ENCODE measurements around the gene ADAM10.
"Not testable (repeated sequence)": the region's sequence is repeated elsewhere in the genome, so short reads cannot be mapped to it uniquely, and the experiment has no call there.

ADAM10 gene

DNA sequence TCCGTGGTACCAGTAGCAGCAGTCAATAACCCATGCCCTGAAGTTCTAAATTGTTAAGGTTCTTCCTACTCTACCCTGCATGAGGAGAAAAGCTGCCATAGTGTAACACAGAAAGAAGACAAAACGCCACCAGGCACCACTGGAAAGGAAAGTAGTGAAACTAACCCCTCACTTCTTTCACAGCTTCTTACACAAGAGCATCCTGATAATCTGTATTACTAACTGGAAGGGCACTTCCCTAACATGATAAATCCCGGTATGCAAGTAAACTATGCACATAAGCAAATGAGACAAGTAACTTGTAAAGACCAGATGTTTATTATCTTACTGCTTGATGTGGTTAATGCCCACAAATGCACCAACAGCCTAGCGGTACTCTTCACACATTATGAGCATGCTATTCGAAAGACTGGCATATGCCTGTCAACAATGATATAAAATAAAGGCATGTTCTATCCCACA is 141.3 kb downstream of the ADAM10 start:
- peak; percentile 84 for DNase-seq (ENCODE audit: low read depth)

DNA sequence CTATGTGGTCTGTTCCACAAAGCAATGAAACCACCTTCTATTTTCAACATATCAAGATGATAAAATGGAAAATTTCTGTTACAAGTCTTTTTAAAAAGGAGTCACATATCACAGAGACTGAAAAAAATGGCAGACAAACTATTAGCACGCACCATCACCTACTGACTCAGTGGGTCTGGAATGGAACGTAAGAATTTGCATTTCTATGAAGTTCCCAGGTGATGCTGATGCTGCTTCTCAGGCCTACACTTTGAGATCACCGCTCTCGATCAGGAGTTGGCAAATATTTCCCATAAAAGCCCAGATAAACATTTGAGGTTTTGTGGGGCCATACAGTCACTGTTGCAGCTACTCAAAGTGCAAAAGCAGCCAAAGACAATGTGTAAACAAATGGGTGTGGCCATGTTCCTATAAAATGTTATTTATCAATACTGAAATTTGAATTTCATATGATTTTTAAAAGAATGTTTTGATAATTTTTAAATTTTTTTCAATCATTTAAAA is 142.9 kb downstream of the ADAM10 start:
- no peak for DNase-seq (ENCODE audit: low read depth)

DNA sequence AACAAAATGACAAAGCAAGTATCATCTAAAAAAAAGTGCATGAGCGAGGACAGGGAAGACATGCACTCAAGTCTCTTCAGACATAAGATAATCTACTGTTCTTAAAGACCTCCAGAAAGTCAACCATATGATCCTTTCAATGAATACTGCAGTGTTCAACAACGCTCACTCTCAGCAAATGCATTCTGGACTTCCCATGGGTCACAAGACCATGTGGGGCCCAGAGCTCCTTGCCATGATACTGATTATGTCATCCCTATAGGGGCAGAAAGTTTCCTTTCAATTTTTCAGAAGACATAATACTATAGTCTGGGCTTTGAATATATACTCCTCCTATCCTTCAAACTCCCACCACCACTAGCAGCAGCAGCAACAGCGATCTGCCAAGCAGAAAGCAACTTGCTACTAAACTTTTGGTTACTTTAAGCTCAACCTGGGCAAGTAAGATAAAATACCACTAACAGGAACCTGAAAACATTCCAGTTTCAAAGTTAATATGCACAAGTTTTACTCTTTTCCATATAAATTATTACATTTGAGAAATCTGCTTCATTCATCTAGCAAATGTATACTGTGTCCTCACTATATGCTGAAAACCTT is 143.5 kb downstream of the ADAM10 start:
- no peak for DNase-seq (ENCODE audit: low read depth)

DNA sequence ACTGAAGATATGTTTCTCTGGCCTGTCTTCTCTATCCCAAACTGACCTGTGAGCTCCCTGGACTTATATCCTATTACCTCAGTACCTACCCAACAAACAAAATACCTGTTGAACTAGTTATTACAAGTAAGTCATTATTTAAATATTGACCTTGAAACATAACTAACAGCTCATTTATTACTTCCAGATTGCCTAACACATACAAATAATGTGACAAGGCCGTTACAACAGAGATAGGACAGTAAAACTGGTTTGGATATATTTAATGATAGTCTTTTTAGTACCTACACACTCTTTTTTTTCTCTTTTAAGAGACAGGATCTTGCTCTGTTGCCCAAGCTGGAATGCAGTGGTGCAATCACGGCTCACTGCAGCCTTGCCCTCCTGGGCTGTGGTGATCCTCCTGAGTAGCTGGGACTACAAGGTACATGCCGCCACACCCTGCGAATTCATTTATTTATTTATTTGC is 145.0 kb downstream of the ADAM10 start:
- no peak for DNase-seq (ENCODE audit: low read depth)

DNA sequence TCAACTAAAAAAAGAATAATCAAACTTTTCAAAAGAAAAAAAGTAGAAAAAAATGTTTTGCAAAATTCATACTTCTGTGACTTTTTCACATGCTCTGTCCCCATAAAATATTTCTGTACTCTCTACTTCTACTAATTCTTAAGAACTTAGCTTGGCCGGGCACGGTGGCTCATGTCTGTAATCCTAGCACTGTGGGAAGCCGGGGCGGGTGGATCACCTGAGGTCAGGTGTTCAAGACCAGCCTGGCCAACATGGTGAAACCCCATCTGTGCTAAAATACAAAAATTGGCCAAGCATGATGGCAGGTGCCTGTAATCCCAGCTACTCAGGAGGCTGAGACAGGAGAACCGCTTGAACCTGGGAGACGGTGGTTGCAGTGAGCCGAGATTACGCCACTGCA is 145.6 kb downstream of the ADAM10 start:
- not testable (repeated sequence) for DNase-seq (ENCODE audit: low read depth)

DNA sequence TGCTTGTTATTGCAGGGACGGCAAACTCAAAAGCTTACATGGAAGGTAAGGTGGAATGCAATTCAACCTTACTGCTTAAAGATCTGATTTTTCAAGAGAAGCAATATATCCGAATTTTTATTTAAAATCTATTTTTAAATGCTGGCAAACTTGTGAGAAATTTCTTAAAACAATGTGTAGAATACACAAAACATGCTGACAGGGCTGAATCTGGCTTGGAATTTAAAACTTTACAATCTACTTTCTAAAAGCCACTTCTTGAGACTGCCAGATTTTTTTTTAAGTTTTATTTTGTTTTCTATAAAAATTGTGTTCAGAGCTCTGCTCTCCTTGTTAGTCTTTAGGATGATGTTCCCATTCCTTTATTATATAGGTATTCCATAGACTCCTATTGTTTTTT is 146.7 kb downstream of the ADAM10 start:
- no peak for DNase-seq (ENCODE audit: low read depth)

DNA sequence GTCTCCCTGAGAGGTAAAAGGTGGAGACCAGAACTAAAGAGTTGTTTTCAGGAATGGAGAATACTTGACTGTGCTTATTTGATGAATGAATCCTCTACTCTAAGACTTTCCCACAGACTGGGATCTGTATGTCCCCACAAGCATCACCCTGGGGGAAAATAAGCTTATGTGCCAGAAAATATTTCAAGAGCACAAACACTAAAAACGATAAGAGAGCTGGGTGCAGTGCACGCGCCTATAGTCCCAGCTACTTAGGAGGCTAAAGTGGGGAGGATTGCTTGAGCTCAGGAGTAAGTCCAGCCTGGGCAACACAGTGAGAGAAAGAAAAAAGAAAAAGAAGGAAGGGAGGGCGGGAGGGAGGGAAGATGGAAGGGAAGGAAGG is 150.7 kb downstream of the ADAM10 start:
- no peak for DNase-seq (ENCODE audit: low read depth)

DNA sequence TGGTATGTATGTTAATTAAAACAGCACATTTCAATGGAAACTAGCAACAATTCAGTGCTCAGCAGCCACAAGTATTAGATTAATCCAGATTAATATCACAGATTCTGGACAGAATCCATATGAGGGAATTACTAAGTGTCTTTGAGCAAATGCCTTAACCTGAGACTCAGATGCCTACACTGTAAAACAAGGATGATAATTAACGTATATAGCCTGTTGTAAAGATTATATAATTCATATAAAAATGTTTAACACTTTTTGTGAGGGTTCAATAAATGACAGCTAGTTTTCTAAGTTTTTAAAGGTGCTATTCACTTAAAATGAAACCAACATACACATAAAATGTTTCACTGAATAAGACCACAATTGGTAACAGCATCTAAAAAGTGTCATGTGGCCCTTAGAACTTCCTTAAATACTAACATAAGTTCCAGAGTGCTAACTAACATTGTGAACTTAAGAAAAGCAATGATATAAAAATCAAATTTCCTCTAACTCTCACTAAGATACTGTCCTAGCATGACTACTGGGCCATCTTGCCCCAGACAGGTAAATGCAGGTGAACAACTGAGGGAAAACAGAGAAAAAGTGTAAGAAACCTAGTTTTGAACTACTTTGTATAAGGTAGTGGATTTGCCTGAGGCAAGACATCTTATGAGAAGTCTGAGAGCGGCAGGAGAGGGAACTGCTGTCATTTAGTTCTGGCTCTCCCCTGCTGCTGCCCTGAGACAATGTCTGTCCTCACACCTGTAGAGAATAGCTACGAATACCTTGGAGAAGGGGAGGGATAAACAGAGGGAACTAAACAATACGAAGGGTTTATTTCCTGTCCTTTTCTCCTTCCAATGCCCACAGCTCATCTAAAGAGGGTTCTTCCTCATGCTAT is 151.3 kb downstream of the ADAM10 start:
- DNase-seq (ENCODE audit: low read depth): no peak

DNA sequence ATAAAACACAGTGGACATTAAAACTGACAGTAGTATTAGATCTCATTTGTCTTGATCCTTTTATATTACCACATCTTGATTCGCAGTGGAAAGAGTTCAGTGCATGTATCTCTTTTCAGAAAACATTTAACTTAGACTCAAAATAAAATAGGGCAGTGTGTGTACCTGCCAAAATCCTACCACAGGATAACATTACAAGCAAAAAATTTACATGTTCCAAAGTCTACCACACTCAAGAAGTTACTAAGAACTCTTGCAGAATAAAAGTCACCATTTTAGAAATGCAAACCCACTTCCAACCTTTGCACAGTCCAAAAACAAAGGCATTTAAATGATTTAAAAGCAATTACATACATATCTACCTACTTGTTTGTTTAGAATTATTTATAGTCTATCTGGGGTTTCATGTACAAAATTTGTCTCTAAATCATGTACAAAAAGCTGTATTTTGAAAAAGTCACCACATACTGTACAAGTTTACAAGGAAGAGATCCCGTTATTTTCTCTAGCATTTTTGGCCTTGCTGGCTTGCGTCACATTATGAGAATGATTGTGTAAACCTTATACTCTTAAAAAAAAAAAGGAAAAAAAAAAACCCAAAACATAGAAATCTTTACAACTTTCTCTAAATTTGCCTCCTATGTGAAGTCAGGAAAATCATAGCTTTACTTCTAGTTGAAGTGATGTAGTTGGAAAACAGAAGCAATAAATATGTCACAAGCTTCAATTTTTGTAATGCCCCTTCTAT is 153.8 kb downstream of the ADAM10 start:
- DNase-seq (ENCODE audit: low read depth): no peak

DNA sequence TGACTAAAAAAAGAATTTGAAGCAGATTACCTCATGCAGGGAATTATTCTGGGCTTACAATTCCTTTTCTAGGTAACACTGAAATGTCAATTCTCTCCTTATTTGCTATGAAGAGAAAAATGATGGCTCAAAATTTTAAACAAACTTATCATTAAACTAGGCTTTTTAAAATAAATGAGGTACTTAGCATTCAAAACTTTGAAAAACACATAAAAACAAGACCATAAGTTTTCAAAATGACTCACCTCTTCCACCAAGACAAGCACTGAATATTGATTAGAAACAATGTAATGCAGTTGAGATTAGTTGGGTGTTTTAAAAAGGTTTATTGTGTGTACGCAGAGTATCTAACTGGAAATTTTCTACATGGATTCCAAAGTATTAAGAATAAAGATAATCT is 154.6 kb downstream of the ADAM10 start:
- DNase-seq (ENCODE audit: low read depth): no peak

DNA sequence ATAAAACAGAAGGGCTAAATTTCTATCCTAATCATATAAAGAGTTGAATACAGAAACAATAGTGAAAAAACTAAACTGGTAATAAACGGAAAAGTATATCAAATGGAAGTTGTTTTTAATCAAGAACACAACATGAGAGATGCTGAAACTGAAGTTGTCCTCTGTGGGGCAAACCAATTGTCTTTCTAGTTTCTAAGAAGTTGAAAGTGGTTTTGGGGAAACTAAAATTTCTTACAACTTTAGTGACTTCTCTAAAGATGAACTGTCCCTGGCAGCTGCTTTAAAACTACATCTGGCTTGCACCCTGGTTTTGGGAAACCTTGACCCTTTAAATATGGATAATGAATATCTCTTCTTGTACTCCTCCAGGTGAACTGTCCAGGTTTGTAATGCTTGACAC is 155.6 kb downstream of the ADAM10 start:
- DNase-seq (ENCODE audit: low read depth): no peak

DNA sequence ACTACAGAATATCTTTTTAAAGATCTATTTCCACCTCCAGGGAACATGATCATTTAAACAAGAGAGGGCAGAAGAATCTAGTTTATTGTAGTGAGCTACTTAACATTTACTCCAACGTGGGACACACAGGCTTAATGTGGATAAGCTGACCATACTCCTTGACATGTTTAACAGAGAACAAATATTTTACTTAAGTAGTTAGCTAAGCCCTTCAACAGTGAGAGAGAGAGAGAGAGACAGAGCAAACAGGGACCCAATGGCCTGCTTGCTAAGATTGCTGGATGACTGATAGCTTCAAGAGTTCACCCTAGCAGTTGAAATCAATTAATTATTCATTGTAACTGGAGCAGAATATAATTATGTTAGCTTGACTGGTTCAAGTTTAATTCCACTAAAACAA is 158.6 kb downstream of the ADAM10 start:
- no peak for DNase-seq (ENCODE audit: low read depth)

DNA sequence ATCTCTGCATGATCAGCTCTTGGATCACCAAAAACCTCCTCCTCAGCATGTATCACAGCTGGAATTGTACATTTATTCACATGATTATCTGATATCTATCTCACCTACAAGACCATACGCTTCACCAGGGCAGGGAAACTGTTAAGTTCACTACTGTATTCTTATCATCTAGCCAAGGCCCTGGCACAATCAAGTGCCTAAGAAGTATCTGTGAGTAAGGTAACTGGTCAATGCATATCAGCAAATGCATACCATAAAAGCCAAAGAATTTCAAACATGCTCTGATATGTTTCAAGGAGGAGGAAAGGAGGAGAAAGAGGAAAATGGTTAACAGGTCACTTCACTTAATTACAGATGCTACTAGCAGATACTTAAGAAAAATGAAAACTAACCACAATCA is 159.3 kb downstream of the ADAM10 start:
- DNase-seq (ENCODE audit: low read depth): no peak

DNA sequence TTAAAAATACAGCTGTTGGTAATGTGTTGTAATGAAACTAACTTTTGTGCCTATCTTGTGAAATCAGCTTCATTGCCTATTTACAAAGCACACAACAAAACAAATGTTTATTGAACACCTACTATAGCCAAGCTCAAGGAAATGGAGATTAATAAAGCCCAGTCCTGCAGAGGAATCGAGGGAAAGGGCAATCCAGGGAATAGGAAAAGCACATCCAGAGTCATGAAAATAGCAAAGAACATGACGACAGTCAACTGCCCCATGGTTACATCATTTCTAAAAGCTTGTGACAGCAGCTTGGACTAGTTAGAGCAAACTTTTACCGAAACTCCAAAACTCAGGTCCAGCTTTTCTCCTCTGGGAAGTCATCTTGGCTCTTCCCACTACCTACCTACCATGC is 160.5 kb downstream of the ADAM10 start:
- no peak for DNase-seq (ENCODE audit: low read depth)

DNA sequence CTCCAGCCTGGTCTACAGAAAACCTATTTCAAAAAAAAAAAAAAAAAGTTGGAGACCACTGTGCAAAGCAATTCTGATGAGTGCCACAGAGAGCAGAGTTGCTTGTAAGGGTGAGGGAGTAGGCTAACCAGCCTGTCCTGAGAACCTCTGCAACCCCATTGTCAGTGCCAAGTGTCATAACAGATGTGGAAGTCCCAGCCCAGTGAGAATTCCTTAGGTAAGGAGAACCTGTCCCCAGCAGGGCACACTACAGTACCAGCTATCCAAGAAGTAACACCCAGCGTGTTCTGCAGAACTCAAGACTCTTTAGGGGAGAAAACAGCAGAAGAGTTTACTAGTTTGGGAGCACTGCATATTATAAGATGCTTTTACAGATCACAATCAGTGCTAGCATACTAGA is 161.4 kb downstream of the ADAM10 start:
- no peak for DNase-seq (ENCODE audit: low read depth)

DNA sequence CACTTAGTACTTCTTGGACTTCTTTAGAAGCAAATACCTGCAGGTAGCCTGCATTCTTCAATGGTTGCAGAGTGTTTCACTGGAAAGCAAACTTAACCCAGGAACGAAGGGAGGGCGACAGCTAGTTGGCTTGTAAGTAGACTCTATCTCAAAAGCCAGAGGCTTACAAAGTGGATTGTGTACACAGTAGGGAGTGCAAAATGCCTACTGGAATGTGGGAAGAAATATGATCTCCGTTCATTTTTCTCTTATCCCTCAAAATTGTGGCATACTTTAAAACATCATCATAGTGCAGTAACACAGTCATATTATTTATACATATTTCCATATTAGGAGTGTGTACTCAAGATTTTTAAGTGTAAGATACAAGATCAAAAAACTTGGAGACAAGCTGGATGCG is 162.0 kb downstream of the ADAM10 start:
- DNase-seq (ENCODE audit: low read depth): no peak

DNA sequence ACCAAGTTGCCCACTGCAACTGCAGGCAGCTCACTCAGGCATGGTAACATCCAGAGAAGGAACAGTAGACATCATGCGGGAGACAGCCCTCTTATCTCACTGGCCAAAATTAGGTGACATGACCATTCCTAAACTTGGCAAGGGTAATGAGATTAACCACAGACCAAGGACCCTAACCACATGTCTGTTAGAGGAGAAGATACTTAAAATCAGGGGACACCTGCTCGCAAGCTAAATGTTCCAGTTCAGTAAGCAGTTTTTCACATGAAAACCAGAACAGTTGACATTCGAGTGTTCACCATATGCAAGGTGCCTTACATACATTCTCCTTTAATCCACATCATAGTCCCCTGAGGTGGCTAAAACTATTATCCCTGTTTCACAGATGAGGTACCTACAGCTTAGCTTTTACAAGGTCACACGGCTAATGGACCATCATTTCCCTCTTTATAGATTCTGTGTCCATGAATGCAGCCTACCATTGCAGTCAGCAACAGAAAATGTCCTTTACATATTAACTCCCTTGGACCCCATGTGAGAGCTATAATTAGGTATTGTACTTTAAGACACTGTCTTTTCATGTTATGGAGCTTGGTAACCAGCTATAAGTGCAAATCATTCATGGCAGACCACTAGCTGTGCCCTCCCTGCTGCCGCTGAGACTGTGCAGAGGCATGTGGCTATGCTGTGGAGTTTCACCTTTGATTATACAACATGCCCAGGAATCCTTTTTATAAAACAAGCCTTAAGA is 163.6 kb downstream of the ADAM10 start:
- no peak for DNase-seq (ENCODE audit: low read depth)

DNA sequence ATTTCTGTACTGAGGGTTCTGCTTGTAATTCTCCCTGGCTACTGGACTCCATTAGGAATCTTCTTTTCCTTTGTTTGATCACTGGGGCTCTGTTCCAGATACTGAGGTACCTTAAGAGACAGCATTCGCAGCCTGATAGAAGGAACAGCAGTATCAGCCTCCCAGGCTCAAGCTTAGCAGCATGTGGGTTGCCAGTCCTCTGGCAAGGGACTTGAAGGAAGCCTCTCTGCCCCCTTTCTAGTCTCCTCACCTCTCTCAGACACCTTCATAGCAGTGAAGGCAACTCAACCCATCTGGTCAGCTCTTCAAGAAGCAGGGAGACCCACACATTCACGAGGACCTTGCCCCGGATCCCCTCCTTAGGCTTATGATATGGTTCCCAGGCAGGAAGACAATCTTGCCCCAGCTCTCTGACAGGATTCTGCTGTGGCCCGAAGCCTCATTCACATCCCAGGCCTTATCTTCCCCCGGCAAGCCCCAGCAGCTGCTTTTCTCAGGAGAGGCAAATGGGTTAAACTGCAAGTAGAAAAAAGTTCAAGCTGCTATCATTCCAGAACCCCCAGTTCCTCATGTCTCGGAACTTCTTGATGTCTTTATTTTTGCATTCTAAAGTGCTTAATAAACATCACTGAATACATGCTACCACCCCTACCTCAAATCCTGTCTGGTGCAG is 164.6 kb downstream of the ADAM10 start:
- DNase-seq (ENCODE audit: low read depth): no peak

DNA sequence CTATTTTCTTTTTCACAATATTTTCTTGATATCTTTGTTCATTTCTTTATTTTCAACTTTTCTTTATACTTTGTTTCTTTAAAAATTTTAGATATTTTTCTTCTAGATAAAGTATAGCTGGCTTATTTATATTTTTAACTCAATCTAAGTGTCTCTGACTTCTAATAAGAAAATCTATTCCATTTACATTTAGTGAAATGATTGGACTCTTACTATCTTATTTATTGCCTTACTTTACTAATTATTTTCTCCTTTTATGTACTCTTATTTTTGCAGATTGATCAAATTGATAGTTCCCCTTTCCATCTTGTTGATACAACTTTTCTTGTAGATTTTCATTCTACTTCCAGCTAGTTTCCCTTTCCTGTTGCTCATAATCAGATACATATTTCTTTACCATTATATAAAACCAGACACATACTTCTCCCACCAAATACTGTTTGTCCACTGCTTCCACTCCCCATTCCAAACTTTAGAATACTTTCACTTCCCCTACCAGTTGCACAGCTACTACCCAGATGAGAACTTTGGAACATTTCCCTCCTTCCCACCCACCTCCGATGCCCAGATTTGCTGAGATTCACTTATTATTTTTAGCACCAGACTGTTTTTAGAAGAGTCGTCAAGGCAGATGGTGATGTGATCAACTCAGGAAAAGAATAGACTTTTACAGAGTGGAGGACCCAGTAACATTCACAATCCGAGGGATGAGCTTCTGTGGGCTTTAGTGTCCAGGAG is 166.2 kb downstream of the ADAM10 start:
- DNase-seq (ENCODE audit: low read depth): no peak

DNA sequence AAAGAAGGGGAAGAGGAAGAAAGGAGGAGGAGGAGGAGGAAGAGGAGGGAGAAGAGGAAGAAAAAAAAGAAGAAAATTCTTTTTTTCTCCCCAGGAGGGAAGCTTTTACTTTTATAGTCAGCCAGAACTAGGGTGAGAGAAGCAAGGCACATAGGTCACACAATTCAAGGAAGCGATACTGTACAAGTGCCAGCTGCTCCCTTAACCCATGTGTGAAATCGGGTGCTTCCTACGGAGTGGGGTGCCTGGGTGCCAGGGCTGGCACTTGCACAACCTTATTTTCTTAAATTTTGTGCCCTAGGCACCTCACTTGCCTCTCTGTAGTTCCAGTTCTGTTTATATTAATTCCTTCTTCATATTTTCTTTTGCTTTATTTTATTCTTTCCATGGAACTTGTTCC is 167.3 kb downstream of the ADAM10 start:
- DNase-seq (ENCODE audit: low read depth): no peak

DNA sequence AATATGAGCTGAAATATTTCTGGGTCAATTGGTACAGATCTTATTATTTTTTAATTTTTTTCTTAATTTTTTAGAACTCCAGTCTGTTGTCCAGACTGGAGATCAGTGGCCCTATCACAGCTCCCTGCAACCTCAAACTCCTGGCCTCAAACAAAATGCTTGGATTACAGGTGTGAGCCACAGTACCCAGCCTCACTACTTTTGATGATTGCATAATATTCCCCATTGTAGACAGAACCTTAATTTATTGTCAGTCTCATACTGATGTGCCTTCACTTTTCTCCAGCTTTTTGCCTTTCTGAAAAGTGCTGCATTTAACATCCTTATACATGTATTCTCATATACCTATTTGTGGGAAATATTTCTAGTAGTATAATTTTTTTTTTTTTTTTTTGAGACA is 172.8 kb downstream of the ADAM10 start:
- DNase-seq (ENCODE audit: low read depth): no peak

All from EH (cell line).